Gastrocnemius medialis (tissue), 4 donors: ENCODE results near the gene C2orf49. TPM values are rescaled to one million over a fixed set of nuclear protein-coding genes. Genes with fewer than 3 reads are reported as not detected.

Experiments used
- ATAC-seq, 2 donors: fragments of 150-250 bp; one replicate each; pipeline ENCODE4 v1.9.1; 2016
- DNase-seq, 2 donors: peaks; one replicate each; pipeline ENCODE4 v3.0.0-alpha.2; 2019
- H3K27ac ChIP-seq, 4 donors: fragments of 200-600 bp; sonication (generic); 1 replicate in 1 of 4; 2 replicates in 3 of 4; pipeline ENCODE4 v1.5.1; 2016 to 2018; ENCODE audit warnings: mild to moderate bottlenecking in 2 of 4, moderate library complexity in 1 of 4
- H3K27me3 ChIP-seq, 3 donors: fragments of 200-600 bp; sonication (generic) in 2 of 3; 1 replicate in 1 of 3; 2 replicates in 2 of 3; pipeline versions ENCODE4 v1.5.1 to v1.6.0; 2016 to 2019; ENCODE audit warnings: mild to moderate bottlenecking in 1 of 3, moderate library complexity in 1 of 3
- H3K36me3 ChIP-seq, 2 donors: fragments of 200-600 bp; sonication (generic) in 1 of 2; one replicate each; pipeline ENCODE4 v1.5.1; 2017 to 2018
- H3K4me1 ChIP-seq, 2 donors: fragments of 200-600 bp; sonication (generic) in 1 of 2; one replicate each; pipeline ENCODE4 v1.5.1; 2016 to 2017; ENCODE audit warnings: mild to moderate bottlenecking in 2 of 2
- H3K4me3 ChIP-seq, 4 donors: fragments of 200-600 bp; sonication (generic) in 3 of 4; 1 replicate in 1 of 4; 2 replicates in 3 of 4; pipeline ENCODE4 v1.5.1; 2016 to 2019; ENCODE audit warnings: mild to moderate bottlenecking in 2 of 4
- H3K9me3 ChIP-seq, 3 donors: fragments of 200-600 bp; sonication (generic) in 2 of 3; 1 replicate in 1 of 3; 2 replicates in 2 of 3; pipeline ENCODE4 v1.5.1; 2016 to 2019
- POLR2A ChIP-seq, 2 donors: fragments of 450-650 bp; IDR thresholded peaks; one replicate each; pipeline ENCODE4 v1.6.1; 2017; ENCODE audit warnings: antibody characterized with exemption in 2 of 2, mild to moderate bottlenecking in 2 of 2, moderate library complexity in 2 of 2
- in situ Hi-C, 4 donors: fragments of 200-750 bp; cut with MboI; loops; one replicate each; pipeline versions ENCODE4 v1.15.0 to v1.8.0; 2017; ENCODE audit warnings: low sequenced_read_pairs in 4 of 4
- intact Hi-C: fragments of 100-400 bp; cut with DNase I; formaldehyde crosslinking; loops from one replicate; pipeline ENCODE4 v1.15.1; 2023; ENCODE audit warnings: low total_unique reads
- total RNA-seq, 4 donors: library from RNA; depleted of rRNA; stranded (reverse); fragments of >200 nt; gene quantifications; one replicate each; pipeline versions ENCODE4 v1.1.0 to v1.2.3, GENCODE V29; 2016
- TF ChIP-seq, protein P1 (sequence below), 5 experiments: fragments of 450-650 bp in 3 of 5; fragments of 200-600 bp in 2 of 5; sonication (generic) in 2 of 5; IDR thresholded peaks in 4 of 5; conservative IDR thresholded peaks in 1 of 5; 1 replicate in 4 of 5; 2 replicates in 1 of 5; pipeline ENCODE4 v1.5.1; 2016 to 2019; ENCODE audit warnings: antibody characterized with exemption in 5 of 5, mild to moderate bottlenecking in 3 of 5, moderate library complexity in 3 of 5

Gene C2orf49
- total RNA-seq, 4 donors from 2014 or later, result 12.8 to 26.7 (median 18.6) TPM

- H3K4me1 ChIP-seq, result peaks cover 66 to 70% of the 10 kb centered on the region in 2 donors
- no peak overlapping the region for H3K4me3 ChIP-seq
- no peaks in the 10 kb centered on the region for H3K9me3 ChIP-seq
- in situ Hi-C loops, result no loop called here
- ATAC-seq (no peak), DNase-seq (no peak)
- intact Hi-C loops, result loop anchor here (10.0 kb wide), 1 partner anchor 359 kb away; the partner anchor contains the start of gene NCK2
- TF ChIP-seq, protein P1, sequence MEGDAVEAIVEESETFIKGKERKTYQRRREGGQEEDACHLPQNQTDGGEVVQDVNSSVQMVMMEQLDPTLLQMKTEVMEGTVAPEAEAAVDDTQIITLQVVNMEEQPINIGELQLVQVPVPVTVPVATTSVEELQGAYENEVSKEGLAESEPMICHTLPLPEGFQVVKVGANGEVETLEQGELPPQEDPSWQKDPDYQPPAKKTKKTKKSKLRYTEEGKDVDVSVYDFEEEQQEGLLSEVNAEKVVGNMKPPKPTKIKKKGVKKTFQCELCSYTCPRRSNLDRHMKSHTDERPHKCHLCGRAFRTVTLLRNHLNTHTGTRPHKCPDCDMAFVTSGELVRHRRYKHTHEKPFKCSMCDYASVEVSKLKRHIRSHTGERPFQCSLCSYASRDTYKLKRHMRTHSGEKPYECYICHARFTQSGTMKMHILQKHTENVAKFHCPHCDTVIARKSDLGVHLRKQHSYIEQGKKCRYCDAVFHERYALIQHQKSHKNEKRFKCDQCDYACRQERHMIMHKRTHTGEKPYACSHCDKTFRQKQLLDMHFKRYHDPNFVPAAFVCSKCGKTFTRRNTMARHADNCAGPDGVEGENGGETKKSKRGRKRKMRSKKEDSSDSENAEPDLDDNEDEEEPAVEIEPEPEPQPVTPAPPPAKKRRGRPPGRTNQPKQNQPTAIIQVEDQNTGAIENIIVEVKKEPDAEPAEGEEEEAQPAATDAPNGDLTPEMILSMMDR (IDR thresholded peaks at IDR 0.05 in 4 of 5, conservative IDR thresholded peaks at IDR 0.05 in 1 of 5), result no peak
- TF ChIP-seq POLR2A (IDR thresholded peaks at IDR 0.05), result no peak
- peak overlapping the region; percentile 36 to 79 (median 75) for H3K27ac ChIP-seq
- H3K36me3 ChIP-seq, result peaks cover 0 to 19% of the 10 kb centered on the region in 2 donors
- no peaks in the 10 kb centered on the region for H3K27me3 ChIP-seq
Measured at GRCh38 chr2:105385731-105386540, 48.6 kb downstream of the C2orf49 start.

DNA sequence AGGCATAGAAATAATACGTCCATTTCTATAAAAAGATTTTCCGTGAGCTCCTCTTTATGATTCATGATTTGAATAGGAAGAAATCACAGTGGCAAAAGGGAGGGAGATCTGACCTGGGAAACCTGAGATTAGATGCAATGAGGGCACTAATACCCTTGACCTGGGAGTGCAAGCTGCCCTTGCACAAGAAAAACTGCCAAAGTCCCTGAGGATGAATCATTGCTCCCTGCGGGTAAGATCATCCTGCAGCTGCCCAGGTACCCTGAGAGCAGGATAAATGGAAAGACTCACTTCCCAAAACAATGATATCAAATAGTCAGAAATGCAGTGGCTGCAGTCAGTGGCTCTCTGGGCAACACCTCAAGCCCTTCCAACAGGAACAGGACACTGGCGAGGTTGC, 49.9 kb downstream of the C2orf49 start:
- H3K27ac ChIP-seq, result peak overlapping the region; percentile 72 to 79 (median 76)

DNA sequence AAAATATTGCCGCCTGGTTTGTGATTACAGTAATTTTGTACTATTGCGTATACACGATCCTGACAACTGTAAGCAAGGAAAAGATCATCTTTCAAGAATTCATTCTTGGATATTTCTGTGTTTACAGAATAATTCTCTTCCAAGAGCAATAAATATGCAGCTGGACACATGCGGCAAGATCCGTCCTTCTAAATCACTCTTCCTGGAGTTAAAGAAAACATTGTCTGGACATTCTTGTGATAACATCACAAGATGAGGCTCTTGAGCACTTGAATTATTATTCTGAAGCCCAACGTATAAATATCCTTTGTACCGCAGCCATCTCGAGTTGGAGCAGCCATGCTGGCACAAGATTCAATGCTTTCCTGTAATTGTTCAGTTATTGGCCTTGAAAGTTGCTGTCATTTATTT, 51.6 kb downstream of the C2orf49 start:
- H3K4me3 ChIP-seq, result no peak overlapping the region
- TF ChIP-seq POLR2A (IDR thresholded peaks at IDR 0.05), result no peak
- TF ChIP-seq, protein P1 (IDR thresholded peaks at IDR 0.05 in 4 of 5, conservative IDR thresholded peaks at IDR 0.05 in 1 of 5), result no peak
- peaks cover 44 to 56% of the 10 kb centered on the region in 2 donors for H3K4me1 ChIP-seq
- DNase-seq (no peak), ATAC-seq (peak; percentile 17 to 34)
- H3K27ac ChIP-seq, result peak overlapping the region; percentile 72 to 79 (median 76)
- in situ Hi-C loops (no loop called here), intact Hi-C loops (loop anchor here (10.0 kb wide), 1 partner anchor 356 kb away; the partner anchor contains the start of gene NCK2)
- H3K36me3 ChIP-seq, result peaks cover 0 to 19% of the 10 kb centered on the region in 2 donors
- no peaks in the 10 kb centered on the region for H3K9me3 ChIP-seq
- no peaks in the 10 kb centered on the region for H3K27me3 ChIP-seq

More for the DNA sequence above, 49.9 kb downstream of the C2orf49 start:
- Histone ChIP-seq H3K27me3 (no peaks in the 10 kb centered on the region), H3K4me3 (no peak overlapping the region), H3K36me3 (peaks cover 0 to 19% of the 10 kb centered on the region in 2 donors), H3K4me1 (peaks cover 53 to 64% of the 10 kb centered on the region in 2 donors), H3K9me3 (no peaks in the 10 kb centered on the region)
- in situ Hi-C loops (no loop called here), intact Hi-C loops (loop anchor here (10.0 kb wide), 1 partner anchor 358 kb away; the partner anchor contains the start of gene NCK2)
- peak in 1 of 2 donors; percentile 70 for DNase-seq
- ATAC-seq, result peak; percentile 81 to 87
- TF ChIP-seq, protein P1 (IDR thresholded peaks at IDR 0.05 in 4 of 5, conservative IDR thresholded peaks at IDR 0.05 in 1 of 5), result no peak
- no peak for TF ChIP-seq POLR2A (IDR thresholded peaks at IDR 0.05)

- Histone ChIP-seq H3K27ac (peak overlapping the region; percentile 72 to 79 (median 76)), H3K9me3 (no peaks in the 10 kb centered on the region), H3K4me3 (no peak overlapping the region), H3K27me3 (no peaks in the 10 kb centered on the region), H3K36me3 (peaks cover 0 to 7% of the 10 kb centered on the region in 2 donors), H3K4me1 (peaks cover 37 to 56% of the 10 kb centered on the region in 2 donors)
- intact Hi-C loops (loop anchor here (10.0 kb wide), 1 partner anchor 514 kb away; no protein-coding TSS in a partner anchor), in situ Hi-C loops (no loop called here)
- TF ChIP-seq POLR2A (IDR thresholded peaks at IDR 0.05), result no peak
- TF ChIP-seq, protein P1 (IDR thresholded peaks at IDR 0.05 in 4 of 5, conservative IDR thresholded peaks at IDR 0.05 in 1 of 5), result no peak
- DNase-seq (no peak), ATAC-seq (no peak)
Measured at GRCh38 chr2:105390454-105390853, 53.1 kb downstream of the C2orf49 start.
